Right lobe of liver (tissue), 4 donors: ENCODE measurements around the gene SEMA6B.
A peak's percentile ranks its signal among the peaks of the same experiment; 100 is the strongest.

Source experiments
- POLR2A ChIP-seq: fragments of 450-650 bp; IDR thresholded peaks from one replicate; pipeline ENCODE4 v1.6.1; 2017; ENCODE audit warnings: antibody characterized with exemption, mild to moderate bottlenecking
- TF ChIP-seq, protein P1 (sequence below), 4 donors: fragments of 200-600 bp in 3 of 4; fragments of 450-650 bp in 1 of 4; IDR thresholded peaks; one replicate each; pipeline versions ENCODE4 v1.5.1 to v1.8.0; 2016 to 2022; ENCODE audit warnings: antibody characterized with exemption in 4 of 4, mild to moderate bottlenecking in 2 of 4
- donor health status: DM: no; HTN: no; CAD: no.
- donor health status: DM: no; HTN: no; CAD: no.
- donor health status: DM: no; HTN: yes; CAD: no.

DNA sequence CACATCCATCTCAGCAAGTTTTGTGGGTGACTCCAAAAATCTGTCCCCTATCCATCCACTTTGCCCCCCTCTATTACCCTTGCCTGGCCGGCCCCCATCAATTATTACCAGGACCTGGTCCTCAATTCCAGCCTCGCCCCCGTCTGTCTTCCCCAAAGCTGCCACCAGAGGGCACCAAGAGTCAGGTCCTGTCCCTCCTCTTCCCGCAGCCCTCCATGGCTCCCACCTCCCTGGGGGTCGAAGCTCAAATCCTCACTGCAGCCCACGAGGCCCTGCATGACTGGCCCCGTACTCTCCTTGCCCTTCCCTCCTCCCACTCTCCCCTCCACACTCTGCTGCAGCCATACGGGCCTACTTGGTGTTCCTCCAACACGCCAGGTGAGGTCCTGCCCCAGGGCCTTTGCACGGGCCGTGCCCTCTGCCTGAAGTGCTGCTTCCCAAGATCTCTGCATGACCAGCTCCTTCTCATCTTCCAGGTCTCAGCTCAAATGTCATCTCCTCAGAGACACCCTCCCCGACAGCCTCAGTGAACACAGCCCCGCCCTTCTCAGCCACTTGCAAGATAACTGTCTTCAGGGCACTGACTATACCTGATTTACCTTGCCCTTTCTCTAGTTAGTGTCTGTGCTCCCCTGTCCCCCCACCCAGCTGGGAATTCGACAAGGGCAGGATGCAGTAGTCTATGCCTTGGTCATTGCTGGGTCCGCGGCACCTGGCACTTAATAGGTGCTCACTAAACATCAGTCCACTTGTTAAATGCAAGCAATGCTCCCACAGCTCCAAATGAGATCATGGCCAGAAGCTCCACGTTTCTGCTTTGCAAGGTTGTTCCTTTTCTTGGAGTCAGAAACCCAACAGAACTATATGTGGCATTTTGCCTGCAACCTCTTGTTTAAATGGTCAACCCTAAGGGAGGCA lies 16.8 kb upstream of the SEMA6B start:
- TF ChIP-seq POLR2A = no peak
- TF ChIP-seq, protein P1, sequence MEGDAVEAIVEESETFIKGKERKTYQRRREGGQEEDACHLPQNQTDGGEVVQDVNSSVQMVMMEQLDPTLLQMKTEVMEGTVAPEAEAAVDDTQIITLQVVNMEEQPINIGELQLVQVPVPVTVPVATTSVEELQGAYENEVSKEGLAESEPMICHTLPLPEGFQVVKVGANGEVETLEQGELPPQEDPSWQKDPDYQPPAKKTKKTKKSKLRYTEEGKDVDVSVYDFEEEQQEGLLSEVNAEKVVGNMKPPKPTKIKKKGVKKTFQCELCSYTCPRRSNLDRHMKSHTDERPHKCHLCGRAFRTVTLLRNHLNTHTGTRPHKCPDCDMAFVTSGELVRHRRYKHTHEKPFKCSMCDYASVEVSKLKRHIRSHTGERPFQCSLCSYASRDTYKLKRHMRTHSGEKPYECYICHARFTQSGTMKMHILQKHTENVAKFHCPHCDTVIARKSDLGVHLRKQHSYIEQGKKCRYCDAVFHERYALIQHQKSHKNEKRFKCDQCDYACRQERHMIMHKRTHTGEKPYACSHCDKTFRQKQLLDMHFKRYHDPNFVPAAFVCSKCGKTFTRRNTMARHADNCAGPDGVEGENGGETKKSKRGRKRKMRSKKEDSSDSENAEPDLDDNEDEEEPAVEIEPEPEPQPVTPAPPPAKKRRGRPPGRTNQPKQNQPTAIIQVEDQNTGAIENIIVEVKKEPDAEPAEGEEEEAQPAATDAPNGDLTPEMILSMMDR (IDR thresholded peaks at IDR 0.05) = peak; percentile 64 to 76 (median 72)
